Prostate gland (tissue), 2 donors: ENCODE data around the gene AARS1. TPM values are rescaled to one million over a fixed set of nuclear protein-coding genes. Genes with fewer than 3 reads are reported as not detected.

ENCODE experiments used
- DNase-seq: peaks from one replicate; pipeline ENCODE4 v3.0.0-alpha.2; 2019; ENCODE audit warnings: low spot score
- H3K27ac ChIP-seq, 2 donors: fragments of 200-600 bp; sonication (generic); 2 replicates each; pipeline ENCODE4 v1.5.1; 2017 to 2019
- H3K27me3 ChIP-seq: fragments of 200-600 bp; sonication (generic); replicated peaks from 2 replicates; pipeline ENCODE4 v1.5.1; 2019; ENCODE audit not compliant: insufficient read depth
- H3K36me3 ChIP-seq, 2 donors: fragments of 200-600 bp; sonication (generic); 1 replicate in 1 of 2; 2 replicates in 1 of 2; pipeline versions ENCODE4 v1.5.1 to v1.8.1; 2017 to 2019
- H3K4me1 ChIP-seq: fragments of 200-600 bp; sonication (generic); replicated peaks from 2 replicates; pipeline ENCODE4 v1.5.1; 2019
- H3K4me3 ChIP-seq, 2 donors: fragments of 200-600 bp; sonication (generic); 2 replicates each; pipeline ENCODE4 v1.5.1; 2017 to 2019
- H3K9me3 ChIP-seq: fragments of 200-600 bp; sonication (generic); 2 replicates; pipeline ENCODE4 v1.5.1; 2017
- CTCF ChIP-seq, 4 experiments: fragments of 200-600 bp in 2 of 4; fragments of 450-650 bp in 2 of 4; sonication (generic) in 2 of 4; IDR thresholded peaks; 1 replicate in 3 of 4; 2 replicates in 1 of 4; pipeline ENCODE4 v1.5.1; 2016 to 2019; ENCODE audit warnings: antibody characterized with exemption in 4 of 4, mild to moderate bottlenecking in 2 of 4, moderate library complexity in 2 of 4
- POLR2A ChIP-seq: fragments of 450-650 bp; IDR thresholded peaks from one replicate; pipeline ENCODE4 v1.6.1; 2016; ENCODE audit warnings: antibody characterized with exemption, mild to moderate bottlenecking
- POLR2AphosphoS5 ChIP-seq: sonication (generic); formaldehyde crosslinking; IDR thresholded peaks from one replicate; pipeline ENCODE4 v1.6.1; 2017; ENCODE audit warnings: antibody characterized with exemption
- WGBS: methylation state at CpG from one replicate; pipeline ENCODE4 v1.1.5; 2018; 5-methylcytosine and 5-hydroxymethylcytosine counted together
- intact Hi-C: fragments of 100-400 bp; cut with DNase I; formaldehyde crosslinking; loops from one replicate; pipeline ENCODE4 v1.14.2; 2022
- total RNA-seq, 2 donors: library from RNA; depleted of rRNA; stranded (reverse); fragments of >200 nt; gene quantifications; one replicate each; pipeline ENCODE4 v1.1.0, GENCODE V29; 2016

AARS1 gene
- total RNA-seq, 2 donors from 2014 or later, result 79.1 to 93.1 TPM

DNA sequence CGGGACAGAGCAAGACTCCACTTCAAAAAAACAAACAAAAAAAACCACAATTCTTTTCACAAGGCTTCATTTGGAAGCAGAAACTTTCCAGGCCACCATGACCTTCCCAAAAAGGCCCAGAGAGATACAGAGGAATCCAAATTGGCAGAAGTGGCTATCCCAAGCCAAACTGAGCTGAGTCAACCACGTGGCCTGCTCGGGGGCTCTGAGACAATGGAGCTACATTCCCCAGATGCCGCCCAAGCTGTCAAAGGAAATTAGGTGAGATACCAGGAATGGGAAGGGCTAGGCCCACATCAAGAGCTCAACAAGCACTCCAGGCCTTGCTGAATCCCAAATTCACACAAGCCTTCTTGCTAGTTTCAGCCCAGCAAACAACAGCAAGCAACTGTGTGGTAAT is 31.9 kb downstream of the AARS1 start:
- Histone ChIP-seq H3K9me3 (no peaks in the 10 kb centered on the region), H3K4me1 (no peaks in the 10 kb centered on the region), H3K36me3 (peaks cover 17 to 34% of the 10 kb centered on the region in 2 donors), H3K27me3 (no peaks in the 10 kb centered on the region), H3K4me3 (no peak overlapping the region), H3K27ac (no peak overlapping the region)
- TF ChIP-seq POLR2AphosphoS5 (no peak), POLR2A (no peak), CTCF (IDR thresholded peaks at IDR 0.05) (no peak)
- intact Hi-C loops, result no loop called here
- WGBS, result 68% methylated on average over 4 of the region's 4 CpGs
- DNase-seq, result no peak

- no peaks in the 10 kb centered on the region for H3K9me3 ChIP-seq
- no peaks in the 10 kb centered on the region for H3K27me3 ChIP-seq
- intact Hi-C loops, result no loop called here
- no peak for DNase-seq
- no peak overlapping the region for H3K27ac ChIP-seq
- H3K4me3 ChIP-seq, result no peak overlapping the region
- H3K4me1 ChIP-seq, result no peaks in the 10 kb centered on the region
- TF ChIP-seq POLR2AphosphoS5, result no peak
- no peak for TF ChIP-seq CTCF (IDR thresholded peaks at IDR 0.05)
- TF ChIP-seq POLR2A, result no peak
- 90% methylated on average over 9 of the region's 9 CpGs for WGBS
- peaks cover 10 to 25% of the 10 kb centered on the region in 2 donors for H3K36me3 ChIP-seq
Observed at GRCh38 chr16:70255574-70255973, 33.7 kb downstream of the AARS1 start.

DNA sequence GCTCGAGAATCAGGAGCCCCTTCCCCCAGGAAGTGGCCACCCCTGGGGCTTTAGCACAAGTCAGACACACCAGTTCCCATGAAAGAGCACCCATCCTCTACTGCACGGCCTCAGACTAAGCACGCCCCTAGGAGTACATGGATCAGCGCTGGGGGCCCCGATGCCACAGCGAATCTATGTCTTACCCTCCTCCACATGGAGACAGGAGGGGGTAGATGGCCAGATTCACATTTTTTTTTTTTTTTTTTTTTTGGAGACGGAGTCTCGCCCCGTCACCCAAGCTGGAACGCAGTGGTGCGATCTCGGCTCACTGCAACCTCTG is 34.4 kb downstream of the AARS1 start:
- TF ChIP-seq POLR2AphosphoS5 (no peak), CTCF (IDR thresholded peaks at IDR 0.05) (no peak), POLR2A (no peak)
- WGBS, result 95% methylated on average over 12 of the region's 12 CpGs
- intact Hi-C loops, result no loop called here
- peaks cover 10 to 25% of the 10 kb centered on the region in 2 donors for H3K36me3 ChIP-seq
- no peak for DNase-seq
- H3K27ac ChIP-seq, result no peak overlapping the region
- H3K9me3 ChIP-seq, result no peaks in the 10 kb centered on the region
- no peak overlapping the region for H3K4me3 ChIP-seq
- H3K4me1 ChIP-seq, result peaks cover 2% of the 10 kb centered on the region
- H3K27me3 ChIP-seq, result no peaks in the 10 kb centered on the region

DNA sequence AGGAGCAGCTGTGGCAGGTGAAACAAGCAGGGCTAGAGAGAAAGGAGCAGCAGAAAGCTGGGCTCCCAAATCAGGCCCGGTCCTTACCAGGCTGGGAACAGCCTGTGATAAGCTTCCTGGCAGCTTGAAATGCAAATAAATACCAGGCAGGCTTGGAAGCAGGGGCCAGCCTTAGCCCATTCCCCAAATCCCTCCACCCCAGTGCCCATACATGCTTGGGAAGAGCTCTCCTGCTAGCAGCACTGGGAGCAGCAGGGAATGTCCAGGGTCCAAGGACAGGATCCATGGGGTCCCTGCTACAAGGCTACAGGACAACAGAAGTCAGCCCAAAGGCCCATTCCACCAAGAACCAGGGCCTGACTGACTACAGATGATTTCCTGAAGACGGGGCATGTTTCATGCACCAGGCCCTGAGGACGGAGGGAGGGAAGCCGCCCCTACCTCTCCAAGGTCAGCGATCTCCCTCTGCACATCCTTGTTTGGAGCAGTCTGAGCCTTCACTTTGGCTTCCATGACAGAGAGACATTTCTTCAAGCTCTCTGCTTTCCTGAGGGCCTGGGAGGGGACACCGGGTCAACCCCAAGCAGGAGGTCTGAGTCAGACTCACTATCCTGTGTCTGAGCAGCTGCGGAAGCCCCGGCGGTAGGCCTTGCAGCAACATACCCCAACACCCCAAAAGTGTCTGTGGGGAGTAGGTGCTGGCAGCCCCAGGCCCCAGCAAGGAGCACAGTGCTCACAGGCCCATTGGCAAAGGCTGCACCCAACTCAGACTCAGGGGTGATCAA is 34.9 kb downstream of the AARS1 start:
- peaks cover 10 to 25% of the 10 kb centered on the region in 2 donors for H3K36me3 ChIP-seq
- H3K27me3 ChIP-seq, result no peaks in the 10 kb centered on the region
- no peak overlapping the region for H3K27ac ChIP-seq
- TF ChIP-seq POLR2A (no peak), CTCF (IDR thresholded peaks at IDR 0.05) (no peak), POLR2AphosphoS5 (no peak)
- DNase-seq, result no peak
- 92% methylated on average over 9 of the region's 9 CpGs for WGBS
- intact Hi-C loops, result no loop called here
- H3K4me1 ChIP-seq, result peaks cover 8% of the 10 kb centered on the region
- H3K9me3 ChIP-seq, result no peaks in the 10 kb centered on the region
- no peak overlapping the region for H3K4me3 ChIP-seq
